ENCODE results near the gene GNG10.

GNG10 gene

DNA sequence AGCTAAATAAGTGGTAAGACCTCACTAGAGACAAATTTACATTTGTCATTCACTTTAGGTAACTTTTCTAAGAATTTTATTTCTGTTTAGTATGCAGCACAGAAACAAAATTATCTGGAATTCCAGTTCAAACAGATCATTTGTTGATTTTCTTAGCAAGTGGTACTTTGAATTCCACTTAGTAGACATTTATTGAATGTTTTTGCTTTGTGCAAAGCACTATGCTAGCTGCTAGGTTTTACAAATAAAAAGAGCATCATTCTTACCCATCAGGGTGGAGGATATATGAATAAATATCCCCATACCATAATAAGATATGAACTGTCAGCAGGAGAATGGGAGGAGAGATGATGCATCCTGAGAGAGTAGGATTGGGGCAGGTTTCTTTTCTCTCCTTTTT is 35.4 kb downstream of the GNG10 start:
- no peak overlapping the region for H3K4me3 ChIP-seq (ENCODE audit: low read depth, low read length)
- DNase-seq (ENCODE audit: low read depth, low spot score) = no peak
- ChIA-PET CTCF (no interaction called here), POLR2A (no interaction called here)
- TF ChIP-seq, protein P1, sequence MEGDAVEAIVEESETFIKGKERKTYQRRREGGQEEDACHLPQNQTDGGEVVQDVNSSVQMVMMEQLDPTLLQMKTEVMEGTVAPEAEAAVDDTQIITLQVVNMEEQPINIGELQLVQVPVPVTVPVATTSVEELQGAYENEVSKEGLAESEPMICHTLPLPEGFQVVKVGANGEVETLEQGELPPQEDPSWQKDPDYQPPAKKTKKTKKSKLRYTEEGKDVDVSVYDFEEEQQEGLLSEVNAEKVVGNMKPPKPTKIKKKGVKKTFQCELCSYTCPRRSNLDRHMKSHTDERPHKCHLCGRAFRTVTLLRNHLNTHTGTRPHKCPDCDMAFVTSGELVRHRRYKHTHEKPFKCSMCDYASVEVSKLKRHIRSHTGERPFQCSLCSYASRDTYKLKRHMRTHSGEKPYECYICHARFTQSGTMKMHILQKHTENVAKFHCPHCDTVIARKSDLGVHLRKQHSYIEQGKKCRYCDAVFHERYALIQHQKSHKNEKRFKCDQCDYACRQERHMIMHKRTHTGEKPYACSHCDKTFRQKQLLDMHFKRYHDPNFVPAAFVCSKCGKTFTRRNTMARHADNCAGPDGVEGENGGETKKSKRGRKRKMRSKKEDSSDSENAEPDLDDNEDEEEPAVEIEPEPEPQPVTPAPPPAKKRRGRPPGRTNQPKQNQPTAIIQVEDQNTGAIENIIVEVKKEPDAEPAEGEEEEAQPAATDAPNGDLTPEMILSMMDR (IDR thresholded peaks at IDR 0.05; ENCODE audit: insufficient read depth, low read length, missing control alignments) = no peak

DNA sequence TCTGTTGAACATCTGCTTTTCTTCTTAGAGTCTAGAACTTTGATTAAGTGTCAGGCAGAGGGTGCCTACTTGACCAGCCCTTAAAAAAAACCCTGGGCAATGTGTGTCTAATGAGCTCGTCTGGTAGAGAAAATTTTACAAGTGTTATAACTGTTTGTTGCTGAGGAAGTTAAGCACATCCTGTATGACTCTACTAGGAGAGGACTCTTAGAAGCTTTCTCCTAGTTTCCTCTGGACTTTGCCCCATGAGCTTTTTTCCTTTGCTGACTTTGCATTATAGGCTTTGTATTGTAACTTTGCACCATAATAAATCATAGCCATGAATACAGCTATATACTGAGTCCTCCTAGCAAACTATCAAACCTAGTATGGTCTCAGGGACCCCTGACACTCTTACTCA is 39.4 kb downstream of the GNG10 start:
- ChIA-PET POLR2A (no interaction called here), CTCF (interaction anchor here (0.8 to 1.8 kb wide), 6 partner anchors 10 to 374 kb away, joined by 3 to 9 read pairs (median 4); no protein-coding TSS in a partner anchor)
- no peak for DNase-seq (ENCODE audit: low read depth, low spot score)
- TF ChIP-seq, protein P1 (IDR thresholded peaks at IDR 0.05; ENCODE audit: insufficient read depth, low read length, missing control alignments) = no peak
- no peak overlapping the region for H3K4me3 ChIP-seq (ENCODE audit: low read depth, low read length)

DNA sequence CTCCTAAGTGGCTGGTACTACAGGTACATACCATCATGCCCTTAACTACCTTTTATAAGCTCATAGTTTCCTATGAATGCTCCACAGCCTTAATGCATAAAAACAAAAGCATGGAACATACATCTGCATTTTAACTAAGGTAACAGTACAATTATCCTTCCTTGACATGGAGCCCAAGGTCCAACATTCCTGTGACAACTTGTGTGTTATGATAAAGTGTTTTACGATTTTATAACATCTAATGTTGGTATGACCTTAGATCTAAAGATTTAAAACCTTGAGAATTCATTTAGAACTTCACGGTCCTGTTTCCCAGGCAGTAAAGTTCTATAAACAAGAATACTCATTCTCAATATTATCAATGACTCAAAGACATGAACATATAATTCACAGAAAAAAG is 43.1 kb downstream of the GNG10 start:
- no peak overlapping the region for H3K4me3 ChIP-seq (ENCODE audit: low read depth, low read length)
- no peak for DNase-seq (ENCODE audit: low read depth, low spot score)
- TF ChIP-seq, protein P1 (IDR thresholded peaks at IDR 0.05; ENCODE audit: insufficient read depth, low read length, missing control alignments) = no peak
- ChIA-PET POLR2A (no interaction called here), CTCF (interaction anchor here (1.0 to 2.5 kb wide), 3 partner anchors 10 to 106 kb away, joined by 3 to 16 read pairs (median 3); no protein-coding TSS in a partner anchor)

DNA sequence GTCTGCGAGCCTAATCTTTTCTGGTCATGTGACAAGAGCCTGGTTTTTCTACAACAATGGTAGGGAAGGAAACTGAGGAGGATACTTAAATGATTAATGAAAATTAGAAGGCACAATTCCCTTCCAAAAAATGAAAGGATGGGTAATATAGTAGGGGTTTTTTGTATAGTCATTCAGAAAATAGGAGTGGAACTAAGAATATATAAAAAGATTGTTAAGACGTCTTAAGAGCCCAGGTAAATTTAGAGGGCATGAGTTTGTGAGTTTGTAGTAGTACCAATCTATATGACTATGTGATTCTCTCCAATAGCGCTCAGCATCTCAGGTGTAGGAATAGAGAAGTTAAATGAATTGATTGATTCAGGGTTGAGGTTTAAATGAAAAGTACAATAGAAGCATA is 50.1 kb downstream of the GNG10 start:
- TF ChIP-seq, protein P1 (IDR thresholded peaks at IDR 0.05; ENCODE audit: insufficient read depth, low read length, missing control alignments) = no peak
- ChIA-PET POLR2A (no interaction called here), CTCF (no interaction called here)
- no peak for DNase-seq (ENCODE audit: low read depth, low spot score)
- no peak overlapping the region for H3K4me3 ChIP-seq (ENCODE audit: low read depth, low read length)

DNA sequence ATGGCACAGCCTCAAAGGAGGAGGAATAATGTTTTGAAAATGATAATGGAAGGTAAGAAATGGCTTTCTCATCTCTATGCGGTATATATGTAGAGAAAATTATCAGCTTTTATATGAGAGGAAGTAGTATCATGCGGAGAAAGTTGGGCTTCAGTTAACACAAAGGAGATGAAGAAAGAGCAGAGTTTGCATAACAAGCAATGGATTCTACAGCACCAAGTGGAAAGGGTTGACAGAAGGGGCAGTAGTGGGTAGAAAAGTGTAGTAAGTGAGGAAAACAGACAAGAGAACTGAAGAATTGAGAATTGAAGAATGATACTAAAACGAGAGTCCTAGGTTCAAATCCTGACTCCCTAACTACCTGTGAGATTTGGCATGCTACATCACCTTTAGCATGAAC is 51.0 kb downstream of the GNG10 start:
- TF ChIP-seq, protein P1 (IDR thresholded peaks at IDR 0.05; ENCODE audit: insufficient read depth, low read length, missing control alignments) = no peak
- ChIA-PET CTCF (no interaction called here), POLR2A (no interaction called here)

DNA sequence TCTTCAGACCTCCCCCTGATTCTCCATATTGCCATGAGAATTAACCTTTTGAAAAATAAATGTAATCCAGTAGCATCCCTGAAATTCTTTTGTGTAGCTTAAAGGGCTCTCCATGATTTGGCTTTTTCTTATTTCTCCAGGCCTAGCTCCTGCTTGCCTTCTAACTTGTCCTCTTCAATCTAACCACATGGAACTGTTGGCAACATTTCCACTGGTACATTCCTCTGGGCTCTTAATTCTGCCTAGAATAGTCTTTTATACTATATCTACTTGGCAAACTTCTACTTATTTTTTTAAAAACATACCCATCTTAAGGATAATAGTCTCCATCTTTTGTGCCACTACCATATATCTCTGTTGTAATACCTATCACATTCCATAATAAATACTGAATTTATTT is 54.1 kb downstream of the GNG10 start:
- ChIA-PET CTCF (interaction anchor here (1.2 kb wide), 1 partner anchor 23 kb away, joined by 3 read pairs; no protein-coding TSS in a partner anchor), POLR2A (no interaction called here)
- TF ChIP-seq, protein P1 (IDR thresholded peaks at IDR 0.05; ENCODE audit: insufficient read depth, low read length, missing control alignments) = no peak

More for the DNA sequence above, 51.0 kb downstream of the GNG10 start:
- DNase-seq (ENCODE audit: low read depth, low spot score) = no peak
- no peak overlapping the region for H3K4me3 ChIP-seq (ENCODE audit: low read depth, low read length)

More for the DNA sequence above, 54.1 kb downstream of the GNG10 start:
- no peak overlapping the region for H3K4me3 ChIP-seq (ENCODE audit: low read depth, low read length)
- DNase-seq (ENCODE audit: low read depth, low spot score) = no peak
